K562 (cell line): ENCODE results near the gene RBMX2. TPM values are rescaled to one million over a fixed set of nuclear protein-coding genes. Genes with fewer than 3 reads are reported as not detected.

ENCODE experiments used
- polyA plus RNA-seq, 8 experiments: library from polyadenylated mRNA; depleted of rRNA in 4 of 8; stranded (reverse) in 5 of 8; unstranded in 3 of 8; fragments of >200 nt; fragmentation: Nextera tagmentation in 2 of 8; fragmentation: Illumina TruSeq in 1 of 8; extraction: Ambion mirVana in 2 of 8; extraction: Trizol in 1 of 8; gene quantifications; 2 replicates each; pipeline versions ENCODE4 v1.2.1 to v1.2.3, GENCODE V29; 2011 to 2014; ENCODE audit warnings: inconsistent platforms in 1 of 8, missing spikeins in 1 of 8
- total RNA-seq, 7 experiments: library from RNA; depleted of rRNA in 6 of 7; stranded (reverse); fragments of >200 nt in 6 of 7; fragmentation: Illumina TruSeq in 2 of 7; extraction: Trizol in 2 of 7; gene quantifications; 2 replicates each; pipeline versions ENCODE4 v1.2.1 to v1.2.3, GENCODE V29; 2011 to 2021; ENCODE audit warnings: low replicate concordance in 1 of 7

RBMX2 gene
- total and polyA plus RNA-seq, 9 of the 15 experiments (the other 6 are each of a cell fraction or from before 2014, with no cell fraction given) = 27.2 to 62.5 (median 54.1) TPM

Other genes with a start within 250 kb of the RBMX2 start
- gene AIFM1, start 236.1 kb upstream of the RBMX2 start, total RNA-seq (2014; rRNA removed) = 59.9 and 65.0 TPM in 2 replicates
- gene AIFM1, start 236.1 kb upstream of the RBMX2 start, total RNA-seq (2014; rRNA removed; fragmentation: Illumina TruSeq; extraction: Trizol) = 101 and 107 TPM in 2 replicates
- 79.9 and 91.4 TPM in 2 replicates for gene AIFM1, start 236.1 kb upstream of the RBMX2 start, total RNA-seq (2015; rRNA removed; fragmentation: Illumina TruSeq; extraction: Trizol)
- gene AIFM1, start 236.1 kb upstream of the RBMX2 start, total RNA-seq (2021) = 80.7 and 85.2 TPM in 2 replicates
- 85.6 and 111 TPM in 2 replicates for gene AIFM1, start 236.1 kb upstream of the RBMX2 start, polyA plus RNA-seq (2011; rRNA removed)
- 99.0 and 117 TPM in 2 replicates for gene AIFM1, start 236.1 kb upstream of the RBMX2 start, polyA plus RNA-seq (2014; fragmentation: Illumina TruSeq; extraction: Trizol)
- 10 to 100 TPM; 51.0 to 62.0 TPM for gene AIFM1, start 236.1 kb upstream of the RBMX2 start, polyA plus RNA-seq (2014; fragmentation: Nextera tagmentation; extraction: Ambion mirVana)
- 91.2 and 93.7 TPM in 2 replicates for gene AIFM1, start 236.1 kb upstream of the RBMX2 start, polyA plus RNA-seq (2014; rRNA removed)
- 0.09 TPM in 1 of 2 replicates, not detected in the other for gene RAB33A, start 230.0 kb upstream of the RBMX2 start, total RNA-seq (2014; rRNA removed)
- gene RAB33A, start 230.0 kb upstream of the RBMX2 start, total RNA-seq (2014; rRNA removed; fragmentation: Illumina TruSeq; extraction: Trizol) = not detected in 2 replicates
- not detected in 2 replicates for gene RAB33A, start 230.0 kb upstream of the RBMX2 start, total RNA-seq (2015; rRNA removed; fragmentation: Illumina TruSeq; extraction: Trizol)
- gene RAB33A, start 230.0 kb upstream of the RBMX2 start, total RNA-seq (2021) = 0.20 TPM in 1 of 2 replicates, not detected in the other
- 0.06 and 0.11 TPM in 2 replicates for gene RAB33A, start 230.0 kb upstream of the RBMX2 start, polyA plus RNA-seq (2011; rRNA removed)
- gene RAB33A, start 230.0 kb upstream of the RBMX2 start, polyA plus RNA-seq (2014; fragmentation: Illumina TruSeq; extraction: Trizol) = not detected in 2 replicates
- gene RAB33A, start 230.0 kb upstream of the RBMX2 start, polyA plus RNA-seq (2014; fragmentation: Nextera tagmentation; extraction: Ambion mirVana) = under 1 TPM; 0.04 TPM
- gene RAB33A, start 230.0 kb upstream of the RBMX2 start, polyA plus RNA-seq (2014; rRNA removed) = not detected in 2 replicates
- gene ZNF280C, start 133.1 kb upstream of the RBMX2 start, total RNA-seq (2014; rRNA removed) = 2.5 and 3.2 TPM in 2 replicates
- 7.6 and 7.7 TPM in 2 replicates for gene ZNF280C, start 133.1 kb upstream of the RBMX2 start, total RNA-seq (2014; rRNA removed; fragmentation: Illumina TruSeq; extraction: Trizol)
- 6.9 and 7.1 TPM in 2 replicates for gene ZNF280C, start 133.1 kb upstream of the RBMX2 start, total RNA-seq (2015; rRNA removed; fragmentation: Illumina TruSeq; extraction: Trizol)
- 4.5 and 4.8 TPM in 2 replicates for gene ZNF280C, start 133.1 kb upstream of the RBMX2 start, total RNA-seq (2021)
- 6.6 and 8.3 TPM in 2 replicates for gene ZNF280C, start 133.1 kb upstream of the RBMX2 start, polyA plus RNA-seq (2011; rRNA removed)
- gene ZNF280C, start 133.1 kb upstream of the RBMX2 start, polyA plus RNA-seq (2014; fragmentation: Illumina TruSeq; extraction: Trizol) = 3.2 and 4.4 TPM in 2 replicates
- gene ZNF280C, start 133.1 kb upstream of the RBMX2 start, polyA plus RNA-seq (2014; fragmentation: Nextera tagmentation; extraction: Ambion mirVana) = 1 to 10 TPM; 1.6 to 1.8 TPM
- gene ZNF280C, start 133.1 kb upstream of the RBMX2 start, polyA plus RNA-seq (2014; rRNA removed) = 3.6 and 4.8 TPM in 2 replicates
- 9.0 and 9.5 TPM in 2 replicates for gene SLC25A14, start 62.1 kb upstream of the RBMX2 start, total RNA-seq (2014; rRNA removed)
- 15.8 and 16.9 TPM in 2 replicates for gene SLC25A14, start 62.1 kb upstream of the RBMX2 start, total RNA-seq (2014; rRNA removed; fragmentation: Illumina TruSeq; extraction: Trizol)
- gene SLC25A14, start 62.1 kb upstream of the RBMX2 start, total RNA-seq (2015; rRNA removed; fragmentation: Illumina TruSeq; extraction: Trizol) = 14.0 and 15.2 TPM in 2 replicates
- 13.7 and 14.7 TPM in 2 replicates for gene SLC25A14, start 62.1 kb upstream of the RBMX2 start, total RNA-seq (2021)
- gene SLC25A14, start 62.1 kb upstream of the RBMX2 start, polyA plus RNA-seq (2011; rRNA removed) = 18.9 and 21.5 TPM in 2 replicates
- gene SLC25A14, start 62.1 kb upstream of the RBMX2 start, polyA plus RNA-seq (2014; fragmentation: Illumina TruSeq; extraction: Trizol) = 13.6 and 14.8 TPM in 2 replicates
- gene SLC25A14, start 62.1 kb upstream of the RBMX2 start, polyA plus RNA-seq (2014; fragmentation: Nextera tagmentation; extraction: Ambion mirVana) = 10 to 100 TPM; 32.1 to 33.3 TPM
- gene SLC25A14, start 62.1 kb upstream of the RBMX2 start, polyA plus RNA-seq (2014; rRNA removed) = 17.9 and 19.3 TPM in 2 replicates
- gene GPR119, start 16.3 kb upstream of the RBMX2 start, total RNA-seq (2014; rRNA removed) = not detected in 2 replicates
- gene GPR119, start 16.3 kb upstream of the RBMX2 start, total RNA-seq (2014; rRNA removed; fragmentation: Illumina TruSeq; extraction: Trizol) = not detected in 2 replicates
- not detected in 2 replicates for gene GPR119, start 16.3 kb upstream of the RBMX2 start, total RNA-seq (2015; rRNA removed; fragmentation: Illumina TruSeq; extraction: Trizol)
- gene GPR119, start 16.3 kb upstream of the RBMX2 start, total RNA-seq (2021) = not detected in 2 replicates
- gene GPR119, start 16.3 kb upstream of the RBMX2 start, polyA plus RNA-seq (2011; rRNA removed) = not detected in 2 replicates
- not detected in 2 replicates for gene GPR119, start 16.3 kb upstream of the RBMX2 start, polyA plus RNA-seq (2014; fragmentation: Illumina TruSeq; extraction: Trizol)
- gene GPR119, start 16.3 kb upstream of the RBMX2 start, polyA plus RNA-seq (2014; fragmentation: Nextera tagmentation; extraction: Ambion mirVana) = not detected
- gene GPR119, start 16.3 kb upstream of the RBMX2 start, polyA plus RNA-seq (2014; rRNA removed) = 0.15 TPM in 1 of 2 replicates, not detected in the other